ENCODE measurements around the gene CACHD1.

The CACHD1 gene

DNA sequence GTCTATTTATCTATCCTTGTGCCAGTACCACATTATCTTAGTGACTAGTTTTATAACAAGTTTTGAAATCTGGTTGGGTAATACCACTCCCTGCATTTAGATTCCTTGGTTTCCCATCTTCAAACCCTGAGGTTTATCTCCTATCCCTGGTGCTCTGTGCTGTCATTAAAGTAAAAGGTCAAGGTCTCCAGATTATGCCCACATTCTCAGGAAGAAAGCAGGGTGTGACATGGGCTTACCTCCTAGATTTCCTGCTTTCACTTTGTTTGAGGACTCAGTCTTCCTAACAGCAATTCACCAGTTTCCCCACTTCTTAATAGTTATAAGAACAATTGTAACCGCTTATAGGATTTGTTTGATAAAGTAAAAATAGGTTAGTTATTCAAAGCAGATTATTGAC, 86.0 kb downstream of the CACHD1 start:
- no peak for DNase-seq

DNA sequence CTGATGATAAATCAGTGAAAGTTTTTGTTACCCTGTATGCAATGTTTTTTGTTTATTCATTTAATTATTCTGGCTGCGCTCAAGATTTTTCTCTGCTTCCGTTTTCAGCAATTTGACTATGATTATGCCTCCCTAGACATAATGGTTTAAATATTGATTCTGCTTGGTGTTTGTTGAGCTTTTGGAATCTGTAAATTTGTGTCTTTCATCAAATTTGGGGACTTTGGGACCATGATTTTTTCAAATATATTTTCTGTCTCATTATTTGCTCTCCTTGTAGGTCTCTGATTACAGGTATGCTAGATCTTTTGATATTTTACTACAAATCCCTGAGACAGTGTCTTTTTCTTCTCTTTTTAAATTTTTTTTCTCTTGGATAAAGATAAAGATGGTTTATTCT, 92.1 kb downstream of the CACHD1 start:
- no peak for DNase-seq

DNA sequence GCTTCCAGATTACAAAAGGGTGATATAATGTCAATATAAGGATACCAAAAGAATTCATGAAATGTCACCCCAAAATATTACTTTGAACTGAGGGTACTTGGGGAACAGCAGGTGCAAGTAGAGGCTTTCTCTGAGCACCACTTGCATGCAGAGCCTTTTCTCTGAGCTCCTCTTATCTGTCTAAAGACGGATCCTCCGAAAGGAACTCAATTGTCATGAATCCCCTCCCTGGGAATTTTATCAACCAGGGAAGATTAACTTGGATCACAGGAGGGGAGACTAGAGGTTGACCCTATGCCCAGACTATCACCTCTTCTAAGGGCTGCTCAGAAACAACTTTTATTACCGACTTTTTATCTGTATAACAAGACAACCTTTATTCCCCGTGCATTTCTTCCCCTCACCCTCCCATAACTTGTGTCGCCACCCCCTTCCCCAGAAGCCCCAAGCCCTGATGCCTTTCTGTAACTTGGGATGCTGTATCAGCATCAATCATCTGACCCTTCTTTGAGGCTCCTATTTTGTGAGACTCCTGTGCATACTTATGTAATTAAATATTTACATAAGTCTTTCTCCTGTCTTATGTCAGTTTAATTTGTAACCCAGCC, 94.1 kb downstream of the CACHD1 start:
- DNase-seq: no peak

DNA sequence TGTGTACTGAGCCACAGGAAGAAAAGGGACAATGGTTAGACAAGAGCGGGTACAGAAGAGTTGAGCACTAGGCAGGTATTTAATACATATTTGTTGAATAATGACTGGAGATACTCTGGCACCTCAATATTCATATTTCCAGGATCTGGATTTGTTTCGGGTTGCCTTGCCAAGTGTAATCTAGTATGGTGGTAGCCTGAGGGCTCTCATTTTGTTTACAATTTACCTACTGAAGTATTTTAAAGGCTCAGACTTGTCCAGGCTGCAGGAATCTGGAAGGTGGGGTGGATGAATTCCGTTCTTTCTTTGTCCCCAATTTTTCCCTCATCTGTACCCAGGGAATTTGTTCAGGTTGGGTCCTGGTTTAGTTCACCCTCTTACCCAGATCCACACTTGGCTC, 95.0 kb downstream of the CACHD1 start:
- DNase-seq: no peak

DNA sequence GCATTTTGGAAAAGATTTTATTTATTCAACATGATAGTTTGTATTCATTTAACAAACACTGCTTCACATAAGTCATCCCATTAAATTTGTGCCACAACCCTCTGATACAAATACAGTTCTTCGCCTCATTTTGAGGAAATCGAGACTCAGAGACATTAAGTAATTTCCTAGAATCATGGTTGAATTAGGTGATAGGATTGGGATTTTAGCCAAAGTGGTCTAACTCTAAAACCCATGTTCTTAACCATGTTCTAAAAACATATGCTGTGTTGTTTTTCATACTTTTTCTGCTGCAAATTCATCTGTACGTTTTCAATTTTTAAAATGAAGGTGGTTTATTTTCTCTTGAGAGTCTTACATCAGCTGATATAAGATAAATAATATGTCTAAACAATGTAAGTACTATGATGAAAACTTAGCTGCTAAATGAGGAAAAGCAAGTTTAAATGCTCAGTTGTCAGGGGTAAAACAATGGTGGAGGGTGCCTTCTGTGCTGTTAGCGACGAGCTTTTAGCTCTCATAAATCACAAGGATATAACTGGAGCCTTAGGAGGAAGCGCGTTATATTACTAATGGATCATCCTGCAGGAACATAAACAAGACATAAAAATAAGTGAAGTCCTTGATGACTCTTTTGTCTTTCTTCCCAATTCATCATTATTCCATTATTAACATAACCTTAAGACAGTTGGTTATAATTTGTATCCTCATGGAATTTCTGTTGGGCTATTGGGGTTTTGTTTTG, 97.7 kb downstream of the CACHD1 start:
- no peak for DNase-seq

DNA sequence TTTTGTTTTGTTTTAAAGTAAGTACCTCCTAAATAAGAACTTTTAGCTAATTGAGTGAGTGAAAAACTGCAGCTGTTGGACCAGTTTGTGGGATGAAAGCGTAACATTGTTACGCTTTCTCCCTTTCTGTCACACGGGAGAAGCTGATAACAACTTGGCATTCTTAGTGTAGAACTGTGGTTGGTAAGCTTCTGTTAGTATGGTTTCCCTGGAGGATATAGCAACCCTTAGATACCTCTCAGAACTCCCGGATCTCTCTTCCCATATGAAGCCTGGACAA, 98.2 kb downstream of the CACHD1 start:
- no peak for DNase-seq

DNA sequence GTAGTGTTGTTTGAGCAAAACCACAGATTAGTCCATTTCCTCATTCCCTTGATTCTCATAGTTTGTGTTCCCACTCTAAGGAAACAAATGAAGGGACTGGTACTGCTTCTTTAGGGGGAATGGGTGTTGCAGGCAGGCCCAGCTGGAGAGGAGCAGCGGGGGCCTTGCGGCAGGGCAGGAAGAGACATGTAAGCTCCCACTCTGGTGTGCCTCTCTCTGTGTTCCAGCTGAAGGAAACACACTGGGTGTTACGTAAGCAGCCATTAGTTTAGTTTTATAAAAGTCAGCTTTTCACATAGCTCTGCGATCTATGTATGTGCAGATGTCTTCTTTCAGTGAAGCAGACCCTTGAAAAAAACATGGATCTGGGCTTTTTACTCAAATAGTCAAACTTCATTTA, 99.5 kb downstream of the CACHD1 start:
- DNase-seq: no peak

DNA sequence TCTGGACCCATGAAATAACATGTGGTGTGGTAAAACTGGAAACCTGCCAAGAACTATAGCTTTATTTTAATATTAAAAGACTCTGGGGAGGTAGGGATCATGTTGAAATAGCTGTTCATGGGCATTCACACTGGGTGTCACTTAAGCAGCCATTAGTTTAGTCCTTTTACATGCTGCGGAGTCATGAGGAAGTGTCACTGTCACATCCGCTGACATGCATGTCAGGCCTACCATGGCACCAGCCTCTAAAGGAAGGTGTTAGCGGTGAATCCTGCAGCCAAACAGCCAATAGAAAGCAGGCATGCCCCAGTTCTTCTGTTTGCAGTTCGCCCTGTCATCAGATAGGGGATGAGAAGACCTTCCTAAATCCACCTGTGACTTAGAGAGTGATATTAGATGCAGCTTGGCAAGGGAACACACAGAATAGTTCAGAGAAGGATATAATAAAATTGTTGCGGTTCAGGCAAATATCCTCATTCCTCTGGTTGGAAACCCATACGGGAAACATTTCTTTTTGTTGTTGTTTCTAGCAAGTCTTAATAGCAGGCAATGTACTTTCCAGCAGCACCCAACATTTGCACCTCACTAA, 100.4 kb downstream of the CACHD1 start:
- no peak for DNase-seq

DNA sequence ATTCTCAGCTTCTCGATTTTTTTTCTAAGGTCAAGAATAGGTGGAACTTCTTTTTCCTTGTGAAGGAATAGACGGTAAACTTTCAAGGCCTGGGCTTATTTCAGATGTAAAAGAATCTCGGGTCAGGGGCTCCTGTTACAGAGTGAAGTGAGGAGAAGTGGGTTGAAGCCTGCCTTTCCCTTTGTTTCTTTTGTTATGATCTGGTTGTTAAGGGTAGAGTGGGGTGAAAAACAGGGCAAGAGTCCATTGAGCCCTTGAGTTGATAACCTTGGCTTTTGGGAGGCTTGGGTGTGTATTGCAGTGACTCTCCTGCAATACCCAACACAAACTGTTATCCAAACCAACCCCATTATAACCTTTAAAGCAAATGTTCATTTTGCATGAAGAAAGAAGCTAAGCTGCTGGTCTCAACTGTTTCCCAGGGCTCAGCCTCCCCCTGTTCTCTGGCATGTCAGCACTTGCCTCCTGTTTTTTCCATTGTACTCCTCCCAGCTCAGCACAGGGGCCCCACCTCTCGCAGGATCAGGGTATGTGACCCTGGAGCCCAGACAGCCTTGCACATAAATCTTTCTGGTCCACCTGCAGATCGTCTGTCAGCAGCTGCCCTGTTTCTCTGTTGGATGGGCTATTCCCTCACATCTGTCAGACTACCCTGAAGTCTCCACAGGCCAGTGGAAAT, 102.4 kb downstream of the CACHD1 start:
- DNase-seq: peak; percentile 81

DNA sequence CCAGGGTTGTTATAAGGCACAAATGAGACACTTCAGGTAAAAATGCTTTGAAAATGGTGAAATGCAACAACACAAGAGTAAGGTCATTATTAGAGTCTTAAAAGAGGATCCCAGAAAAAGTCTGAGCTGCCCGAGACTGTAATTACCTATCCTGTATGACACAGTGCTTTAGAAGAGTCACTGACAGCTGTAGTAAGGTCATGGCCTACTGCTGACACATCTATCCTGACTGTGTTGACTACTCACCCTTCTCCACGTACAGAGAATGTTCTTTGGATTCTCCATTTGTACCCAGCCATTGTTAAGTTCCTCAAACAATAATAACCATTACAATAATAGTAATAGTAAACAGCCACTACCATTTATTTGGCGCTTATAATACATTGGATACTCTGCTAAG, 104.4 kb downstream of the CACHD1 start:
- DNase-seq: no peak

DNA sequence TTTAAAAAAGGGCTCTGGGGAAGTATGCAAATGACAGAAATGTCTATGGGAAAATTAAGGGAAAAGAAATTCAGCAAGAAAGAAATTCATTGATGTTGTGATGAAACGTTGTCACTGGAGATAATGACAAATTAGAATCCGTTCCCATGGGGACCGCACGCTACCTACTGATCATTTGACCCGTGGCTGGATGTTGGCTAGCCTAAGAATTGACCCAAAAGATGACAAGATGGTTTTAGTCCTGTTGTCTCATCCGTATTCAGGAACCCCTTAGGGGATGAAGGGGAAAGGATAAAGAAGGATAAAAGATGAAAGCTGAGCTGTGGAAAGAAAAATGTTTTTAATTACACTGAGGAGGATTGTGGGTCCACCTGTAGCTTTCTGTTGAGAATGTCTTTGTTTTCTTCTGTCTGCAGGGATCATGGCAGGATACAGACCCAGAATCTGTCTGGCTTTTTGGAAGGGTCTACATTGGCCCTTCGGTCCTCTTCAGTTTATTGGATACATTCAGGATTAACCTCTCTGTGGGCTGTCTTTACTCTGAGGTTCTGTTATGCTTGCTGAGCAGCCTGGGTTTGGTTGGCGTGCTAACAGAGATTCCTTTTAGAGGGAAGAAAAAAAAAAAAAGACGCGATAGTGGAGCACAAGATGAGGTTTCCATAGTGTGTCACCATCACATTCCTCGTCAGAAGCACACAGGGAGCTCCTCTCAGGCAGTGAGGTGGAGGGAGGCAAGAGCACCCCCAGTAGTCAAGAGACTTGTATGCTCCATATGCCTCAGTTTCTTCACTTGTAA, 106.2 kb downstream of the CACHD1 start:
- DNase-seq: no peak

DNA sequence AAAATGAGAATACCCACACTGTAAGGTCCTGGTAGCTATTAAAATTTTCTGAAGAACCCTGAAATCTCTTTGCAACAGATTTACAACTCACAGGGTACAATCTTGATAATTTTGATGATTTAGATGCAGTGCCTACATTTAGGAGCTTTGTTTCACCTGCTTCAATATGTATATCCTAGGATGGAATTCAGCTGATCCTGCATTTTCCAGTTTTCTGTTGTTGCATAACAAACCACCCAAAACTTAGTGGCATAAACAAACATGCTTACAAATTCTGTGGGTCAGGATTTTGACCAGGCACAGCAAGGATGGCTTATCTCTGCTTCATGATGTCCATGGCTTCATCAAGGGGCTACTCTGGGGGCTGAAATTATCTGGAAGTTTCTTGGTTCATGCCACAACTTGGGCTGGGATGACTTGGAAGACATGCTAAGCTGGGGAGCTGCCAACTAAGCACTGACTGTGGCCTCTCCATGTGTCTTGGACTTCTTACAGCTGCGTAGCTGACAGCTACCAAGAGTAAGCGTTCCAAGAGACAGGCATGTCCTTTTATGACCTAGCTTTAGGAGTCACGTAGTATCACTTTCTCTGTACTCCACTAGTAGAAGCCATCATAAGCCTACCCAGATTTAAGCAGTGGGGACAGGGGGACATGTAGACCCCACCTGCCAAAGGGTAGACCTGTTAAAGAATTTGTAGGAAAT, 108.5 kb downstream of the CACHD1 start:
- DNase-seq: no peak

DNA sequence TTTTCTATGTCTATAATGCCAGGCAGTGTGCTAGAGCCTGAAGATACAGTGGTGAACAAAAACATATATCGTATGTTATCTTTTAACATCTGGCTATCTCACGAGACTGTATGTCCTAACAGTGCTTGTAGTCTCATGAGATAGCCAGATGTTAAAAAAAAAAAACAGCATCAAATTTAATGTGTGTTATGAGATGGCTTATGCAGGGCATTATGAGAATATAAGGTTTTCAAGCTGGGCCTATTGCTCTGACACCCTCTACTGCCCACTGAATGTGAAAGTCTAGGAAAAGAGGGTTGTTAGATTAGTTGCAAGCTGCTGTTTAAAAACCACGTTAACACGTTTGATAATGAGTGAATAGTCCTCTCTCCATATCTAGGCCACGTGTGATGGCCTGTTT, 109.8 kb downstream of the CACHD1 start:
- no peak for DNase-seq

DNA sequence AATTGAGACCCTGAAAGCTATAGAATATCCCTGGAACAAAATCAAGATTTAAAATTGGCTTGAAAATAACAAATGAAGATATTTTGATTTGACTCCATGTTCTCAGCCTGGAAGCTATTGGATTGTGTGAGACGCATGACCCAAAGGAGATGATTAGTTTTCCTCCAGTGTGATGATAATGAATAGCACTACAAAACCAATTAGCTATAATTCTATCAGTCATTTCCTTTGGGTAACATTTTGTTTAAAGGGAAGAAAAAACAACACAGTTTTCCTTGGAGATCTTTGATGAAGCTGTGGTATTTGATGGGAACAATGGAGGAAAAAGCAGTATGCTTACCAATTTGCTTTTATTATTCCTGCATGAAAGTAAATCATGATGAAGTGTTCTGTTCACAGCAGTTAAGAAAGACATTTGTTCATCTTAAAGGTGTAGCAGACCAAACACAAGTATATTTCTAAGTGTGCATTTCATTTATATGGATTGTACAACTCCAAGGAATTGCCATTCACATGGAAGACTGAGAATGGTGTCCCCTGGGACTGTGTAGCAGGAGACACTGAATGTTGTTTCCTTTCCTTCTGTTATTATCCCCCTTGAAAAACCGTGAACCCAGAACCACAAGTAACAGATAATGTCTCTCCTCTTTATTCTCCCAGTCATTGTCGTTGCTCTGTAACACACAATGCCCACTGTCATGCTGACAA, 111.4 kb downstream of the CACHD1 start:
- DNase-seq: no peak

DNA sequence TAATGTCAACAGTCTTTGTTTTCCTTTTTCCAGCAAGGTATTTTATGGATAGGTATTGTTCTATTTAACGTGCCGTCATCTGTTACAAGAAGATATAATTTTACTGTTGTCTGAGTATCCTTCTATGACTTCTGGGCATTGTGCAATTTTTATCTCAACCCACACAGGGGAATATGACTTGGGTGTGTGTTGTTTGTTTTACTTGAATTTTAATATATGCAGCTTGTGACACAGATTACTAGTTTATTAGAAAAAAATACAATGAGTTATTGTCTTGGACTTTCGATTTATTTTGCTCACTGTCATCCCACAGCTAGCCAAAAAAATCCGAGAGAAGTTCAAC, 111.9 kb downstream of the CACHD1 start:
- no peak for DNase-seq

DNA sequence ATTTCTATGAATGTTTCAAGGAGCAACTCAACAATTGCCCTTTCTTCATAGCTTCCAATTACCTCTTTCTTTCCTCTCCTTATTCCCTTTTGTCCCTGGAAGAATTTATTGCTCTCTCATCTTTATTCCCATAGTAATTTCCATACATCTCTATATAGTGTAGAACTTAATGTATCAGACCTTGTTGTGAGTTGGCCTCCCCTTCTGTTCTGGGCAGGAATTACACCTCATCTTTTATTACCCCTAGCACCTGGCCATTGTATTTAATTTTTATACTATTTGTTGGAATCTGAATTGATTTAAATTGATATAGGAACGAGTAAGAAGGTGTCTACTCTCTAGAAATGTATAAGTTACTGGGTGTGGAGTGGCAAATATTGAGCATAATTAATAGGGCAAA, 114.5 kb downstream of the CACHD1 start:
- DNase-seq: no peak

DNA sequence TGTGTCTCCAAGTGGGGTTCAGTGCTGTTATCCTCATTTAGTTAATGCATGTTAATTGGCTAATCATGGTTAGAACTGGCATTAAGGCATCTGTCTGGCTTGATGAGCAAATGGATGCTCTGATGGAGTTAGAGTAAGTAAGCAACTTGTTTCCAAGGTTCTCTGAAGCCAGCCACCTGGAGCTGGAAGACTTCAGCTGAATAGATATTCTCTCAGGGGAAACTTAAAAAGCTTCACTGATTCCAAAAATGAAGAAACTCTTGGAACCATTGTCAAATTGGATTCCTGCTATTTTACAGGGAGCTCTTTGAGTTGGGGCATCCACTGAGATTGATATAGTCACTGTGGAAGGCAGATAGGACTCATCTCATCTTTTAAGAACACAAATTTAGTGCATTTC, 118.9 kb downstream of the CACHD1 start:
- no peak for DNase-seq

DNA sequence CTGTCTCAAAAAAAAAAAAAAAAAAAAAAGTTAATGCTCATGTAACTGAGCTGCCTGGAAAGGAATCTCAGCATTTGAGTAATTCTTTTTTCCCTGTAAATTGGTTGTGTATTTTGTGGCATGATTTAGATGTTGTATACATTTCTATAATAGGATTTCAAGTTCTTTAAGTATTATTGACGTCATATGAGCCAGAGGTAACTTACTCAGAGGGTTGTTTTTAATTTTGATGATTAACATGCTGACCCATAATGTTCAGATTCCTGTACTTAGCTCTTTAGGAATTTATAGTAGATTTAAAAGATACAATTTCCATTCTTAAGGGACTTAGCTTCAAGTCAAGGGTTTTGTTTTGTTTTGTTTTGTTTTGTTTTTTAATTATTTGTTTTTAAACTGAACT, 120.4 kb downstream of the CACHD1 start:
- DNase-seq: no peak

DNA sequence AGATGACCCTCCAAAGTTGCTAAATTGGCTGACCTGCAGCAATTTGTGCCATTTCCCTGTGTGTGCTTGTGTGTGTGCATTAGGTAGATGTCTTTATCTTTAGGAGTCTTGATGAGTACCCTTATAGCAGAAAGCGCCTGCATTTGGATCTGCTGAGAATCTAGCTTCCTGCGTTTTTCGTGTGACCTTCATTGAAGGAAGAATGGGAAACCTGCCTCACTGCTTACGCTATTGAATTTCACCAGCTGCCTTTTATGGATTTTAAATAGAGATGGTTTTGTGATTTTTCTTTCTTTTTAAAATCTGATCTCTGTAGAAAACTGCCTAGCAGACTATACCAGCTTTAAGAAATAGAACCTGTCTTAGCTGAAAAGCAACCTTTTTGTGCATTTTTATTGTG, 124.5 kb downstream of the CACHD1 start:
- no peak for DNase-seq

DNA sequence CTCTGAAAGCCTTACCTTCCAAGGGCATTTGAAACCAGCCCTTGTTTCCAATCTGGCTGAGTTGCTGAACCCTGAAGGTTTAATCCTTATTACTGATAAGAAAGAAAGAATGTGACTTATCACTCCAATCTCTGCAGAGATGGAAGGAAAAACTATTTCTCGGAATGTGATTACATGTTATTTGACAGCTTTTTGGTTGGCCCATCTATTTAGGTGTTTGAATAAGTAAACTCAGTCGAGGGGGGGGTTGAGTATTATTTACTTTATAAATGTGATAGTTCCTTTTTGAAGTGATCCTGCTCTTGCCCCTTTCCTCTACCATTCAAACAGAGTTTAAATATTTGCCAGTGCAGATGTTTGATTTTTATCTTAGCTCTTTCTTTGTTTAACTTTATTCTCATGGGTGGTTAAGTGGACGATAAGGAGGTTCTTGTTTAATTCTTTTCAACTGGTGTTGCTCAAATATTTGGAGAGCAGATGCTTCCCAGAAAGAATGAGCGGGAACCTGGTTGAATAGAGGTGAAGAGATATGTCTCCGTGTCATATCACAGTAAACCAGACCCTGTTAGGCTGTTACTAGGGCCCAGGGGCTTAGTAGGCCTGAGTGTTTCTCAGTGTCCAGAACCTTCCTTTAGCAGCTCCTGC, 126.1 kb downstream of the CACHD1 start:
- no peak for DNase-seq

DNA sequence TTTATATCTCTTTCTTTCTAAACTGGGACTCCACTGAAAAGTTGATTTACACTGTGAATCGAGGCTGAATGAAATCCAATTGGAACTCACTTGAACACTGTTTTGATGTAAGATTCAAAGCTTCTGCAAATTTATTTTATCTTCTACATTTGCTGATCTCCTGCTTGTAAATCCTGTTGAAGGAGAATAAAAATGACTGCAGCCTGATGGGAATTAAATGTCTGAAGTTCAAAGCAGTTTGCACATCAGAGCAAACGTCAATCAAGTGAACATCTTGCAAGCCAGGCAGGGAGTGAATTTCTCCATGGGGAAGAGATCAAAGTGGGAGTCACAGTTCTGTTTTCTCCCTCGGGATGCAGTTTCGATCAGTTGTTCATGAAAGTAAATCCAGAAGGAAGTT, 127.2 kb downstream of the CACHD1 start:
- DNase-seq: no peak

DNA sequence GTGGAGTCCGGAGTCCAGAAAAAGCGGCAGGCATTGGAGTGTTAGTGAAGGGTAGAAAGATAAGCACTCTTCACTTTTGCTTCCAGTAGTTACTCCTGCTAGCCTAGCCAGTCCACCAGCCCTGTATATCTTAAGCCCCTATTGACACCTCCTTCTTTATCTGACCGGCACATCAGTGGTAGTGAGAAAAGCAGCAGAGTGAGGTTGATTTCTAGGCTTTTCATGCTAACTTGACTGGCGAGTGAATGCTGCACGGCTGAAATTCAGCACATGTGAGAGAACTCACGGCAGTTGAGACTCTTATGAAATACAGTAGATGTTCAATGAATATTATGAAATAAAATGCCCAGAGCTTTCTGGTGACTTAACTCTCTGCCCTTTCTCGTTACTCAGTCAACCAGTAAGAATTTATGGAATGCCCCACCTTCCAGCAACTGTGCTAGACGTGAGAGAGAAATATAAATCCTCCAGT, 128.2 kb downstream of the CACHD1 start:
- DNase-seq: peak; percentile 68

All from islet precursor cell (in vitro differentiated cells).